GM21737 (cell line): Measurements from ENCODE around the gene FREY1.

ENCODE experiments used
- ATAC-seq: cut with Tn5 transposase; IDR thresholded peaks from one replicate; pipeline ENCODE4 v1.9.1; 2021; ENCODE audit warnings: mild to moderate bottlenecking, moderate library complexity; ENCODE audit not compliant: unreplicated experiment

FREY1 gene

GRCh38 chr11:45929486-45930030 lies 22.5 kb upstream of the FREY1 start:
- peak; percentile 20 for ATAC-seq

GRCh38 chr11:45928535-45929215 lies 21.6 kb upstream of the FREY1 start:
- no peak for ATAC-seq

- no peak for ATAC-seq
Measured at GRCh38 chr11:45927684-45928413, 20.8 kb upstream of the FREY1 start.

- no peak for ATAC-seq
Measured at GRCh38 chr11:45927332-45927683, 20.2 kb upstream of the FREY1 start.

- no peak for ATAC-seq
Measured at GRCh38 chr11:45926536-45927331, 19.7 kb upstream of the FREY1 start.

DNA sequence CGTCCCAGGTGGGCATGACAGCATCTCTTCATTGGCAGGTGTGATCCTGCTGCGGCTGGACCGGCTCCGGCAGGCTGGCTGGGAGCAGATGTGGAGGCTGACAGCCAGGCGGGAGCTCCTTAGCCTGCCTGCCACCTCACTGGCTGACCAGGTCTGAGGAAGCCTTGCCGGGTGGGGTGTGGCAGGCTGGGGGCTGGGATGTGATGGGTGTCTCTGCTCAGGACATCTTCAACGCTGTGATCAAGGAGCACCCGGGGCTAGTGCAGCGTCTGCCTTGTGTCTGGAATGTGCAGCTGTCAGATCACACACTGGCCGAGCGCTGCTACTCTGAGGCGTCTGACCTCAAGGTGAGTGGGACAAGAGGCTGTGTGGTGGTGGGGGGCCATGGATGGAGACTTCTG lies 18.9 kb upstream of the FREY1 start:
- no peak for ATAC-seq

DNA sequence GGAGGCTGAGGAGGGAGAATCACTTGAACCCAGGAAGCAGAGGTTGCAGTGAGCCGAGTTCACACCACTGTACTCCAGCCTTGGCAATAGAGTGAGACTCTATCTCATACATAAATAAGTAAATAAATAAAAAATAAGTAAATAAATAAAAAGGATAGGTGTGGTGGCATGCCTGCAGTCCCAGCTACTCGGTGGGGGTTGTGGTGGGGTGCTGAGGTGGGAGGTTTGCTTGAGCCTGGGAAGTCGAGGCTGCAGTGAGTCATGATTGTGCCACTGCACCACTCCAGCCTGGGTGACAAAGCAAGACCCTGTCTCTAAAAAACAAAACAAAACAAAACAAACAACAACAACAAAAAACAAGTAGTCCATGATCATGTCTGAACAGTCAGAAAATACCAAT lies 18.5 kb upstream of the FREY1 start:
- ATAC-seq: no peak

DNA sequence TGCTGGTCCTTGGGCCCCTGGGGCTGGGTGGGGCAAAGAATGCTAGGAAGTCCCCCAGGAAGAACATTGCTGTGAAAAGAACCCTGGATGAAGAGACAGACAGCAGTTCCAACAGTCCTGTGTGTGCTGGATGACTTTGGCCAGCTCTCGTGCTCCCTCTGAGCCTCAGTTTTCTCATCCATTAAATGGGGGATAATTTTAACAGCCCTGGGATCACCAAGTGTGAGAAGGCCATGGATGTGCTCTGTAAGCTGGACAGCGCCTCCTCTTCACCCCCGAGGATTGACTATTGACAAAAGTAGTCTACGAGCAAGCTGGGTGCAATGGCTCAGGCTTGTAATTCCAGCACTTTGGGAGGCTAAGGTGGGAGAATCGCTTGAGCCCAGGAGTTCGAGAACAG lies 17.9 kb upstream of the FREY1 start:
- no peak for ATAC-seq

DNA sequence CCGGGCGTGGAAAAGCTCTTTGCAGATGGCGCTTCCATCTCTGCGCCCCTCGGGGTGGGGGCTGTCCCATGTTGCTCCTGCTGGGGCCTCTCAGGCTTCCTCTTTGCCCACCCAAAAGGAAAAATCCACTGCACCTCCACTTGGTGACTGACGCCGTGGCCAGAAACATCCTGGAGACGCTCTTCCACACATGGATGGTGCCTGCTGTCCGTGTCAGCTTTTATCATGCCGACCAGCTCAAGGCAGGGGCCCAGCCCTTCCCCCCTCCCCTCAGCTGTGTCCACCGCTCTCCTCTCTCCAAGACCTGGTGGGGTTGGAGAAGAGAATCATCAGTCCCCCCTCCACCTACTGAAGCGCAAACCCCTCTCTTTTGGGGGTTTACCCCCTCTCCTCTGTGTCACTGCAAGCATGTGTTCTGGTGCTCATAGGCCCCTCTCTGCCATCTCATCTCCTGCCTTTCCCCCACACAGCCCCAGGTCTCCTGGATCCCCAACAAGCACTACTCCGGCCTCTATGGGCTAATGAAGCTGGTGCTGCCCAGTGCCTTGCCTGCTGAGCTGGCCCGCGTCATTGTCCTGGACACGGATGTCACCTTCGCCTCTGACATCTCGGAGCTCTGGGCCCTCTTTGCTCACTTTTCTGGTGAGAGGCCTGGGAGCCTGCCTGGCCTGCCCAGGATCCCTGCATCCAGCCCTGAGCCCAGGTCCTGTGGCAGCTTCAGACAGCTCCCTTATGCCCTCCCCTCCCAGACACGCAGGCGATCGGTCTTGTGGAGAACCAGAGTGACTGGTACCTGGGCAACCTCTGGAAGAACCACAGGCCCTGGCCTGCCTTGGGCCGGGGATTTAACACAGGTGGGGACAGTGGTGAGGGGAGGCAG lies 17.2 kb upstream of the FREY1 start:
- ATAC-seq: no peak

- ATAC-seq: no peak
Measured at GRCh38 chr11:45922425-45923082, 15.5 kb upstream of the FREY1 start, which contains the start of gene LARGE2. LARGE2 (plus strand) TSS chr11:45922656; CDS start chr11:45922883, 227 bp downstream.

- ATAC-seq: no peak
Measured at GRCh38 chr11:45921561-45922424, 14.7 kb upstream of the FREY1 start.

DNA sequence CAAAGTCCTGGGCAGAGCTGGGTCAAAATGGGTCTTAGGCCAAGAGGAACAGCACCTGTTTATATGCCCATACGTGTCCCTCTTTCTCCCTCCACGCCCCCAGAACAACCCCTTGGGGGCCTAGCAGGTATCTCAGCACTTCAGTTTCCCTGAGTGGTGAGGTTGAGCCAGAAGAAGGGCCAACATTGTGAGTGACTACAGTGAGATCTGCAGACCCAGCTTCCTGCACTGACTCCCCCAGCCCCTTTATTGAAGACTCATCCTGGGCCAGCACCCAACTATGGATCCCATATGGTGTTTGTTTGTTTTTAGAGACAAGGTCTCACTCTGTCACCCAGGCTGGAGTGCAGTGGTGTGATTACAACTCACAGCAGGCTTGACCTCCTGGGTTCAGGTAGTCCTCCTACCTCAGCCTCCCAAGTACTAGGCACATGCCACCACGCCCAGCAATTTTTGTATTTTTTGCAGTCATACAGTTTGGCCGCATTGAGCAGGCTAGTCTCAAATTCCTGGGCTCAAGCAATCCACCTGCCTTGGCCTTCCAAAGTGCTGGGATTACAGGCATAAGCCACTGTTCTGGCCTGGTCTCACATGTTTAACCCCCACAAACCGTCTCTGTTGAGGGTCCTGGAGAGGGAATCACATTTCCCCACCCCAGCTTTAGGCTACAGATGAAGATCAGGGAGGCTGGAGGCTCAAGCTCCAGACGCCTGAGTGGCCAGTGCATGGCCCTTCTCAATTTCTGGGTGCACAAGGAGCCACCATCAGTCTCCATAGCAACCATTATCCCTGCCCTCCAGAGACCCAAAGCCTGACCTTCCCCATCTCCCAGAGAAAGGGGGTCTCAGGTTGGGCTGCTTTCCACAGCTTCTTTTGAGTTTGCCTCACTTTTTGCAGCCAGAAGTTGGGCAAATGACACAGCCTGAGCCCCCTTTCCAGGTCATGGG lies 13.7 kb upstream of the FREY1 start:
- no peak for ATAC-seq

DNA sequence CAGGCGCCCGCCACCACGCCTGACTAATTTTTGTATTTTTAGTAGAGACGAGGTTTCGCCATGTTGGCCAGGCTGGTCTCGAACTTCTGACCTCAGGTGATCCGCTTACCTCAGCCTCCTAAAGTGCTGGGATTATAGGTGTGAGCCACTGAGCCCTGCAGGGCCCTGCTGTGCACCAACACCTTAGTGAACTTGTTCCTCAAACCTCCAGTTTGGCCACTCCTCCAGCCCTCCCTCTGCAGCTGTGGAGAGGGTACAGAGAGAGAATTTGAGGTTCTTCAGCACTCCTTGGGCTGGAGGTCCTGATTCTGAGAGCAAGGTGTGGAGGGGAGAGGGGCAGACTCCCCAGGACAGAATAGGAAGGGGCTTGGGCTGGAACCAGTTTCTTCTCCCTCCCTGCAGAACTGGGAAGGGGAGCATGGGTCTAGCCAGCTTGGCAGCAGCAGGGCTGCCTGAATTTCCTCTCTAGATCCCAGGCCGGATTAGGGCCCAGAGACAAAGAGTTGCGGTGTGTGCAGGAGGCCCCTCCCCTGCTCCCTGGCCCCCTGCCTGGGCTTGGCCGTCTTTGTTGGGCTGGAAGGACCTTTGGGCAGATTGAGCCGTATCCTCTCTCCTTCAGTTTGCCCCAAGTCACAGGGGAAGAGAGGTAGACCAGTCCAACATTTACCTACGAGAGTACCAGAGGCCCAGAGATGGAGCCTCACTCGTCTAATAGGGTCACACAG lies 12.9 kb upstream of the FREY1 start:
- ATAC-seq: no peak

GRCh38 chr11:45918962-45919675 lies 12.0 kb upstream of the FREY1 start:
- no peak for ATAC-seq

GRCh38 chr11:45918331-45918941 lies 11.4 kb upstream of the FREY1 start:
- ATAC-seq: peak; percentile 35

DNA sequence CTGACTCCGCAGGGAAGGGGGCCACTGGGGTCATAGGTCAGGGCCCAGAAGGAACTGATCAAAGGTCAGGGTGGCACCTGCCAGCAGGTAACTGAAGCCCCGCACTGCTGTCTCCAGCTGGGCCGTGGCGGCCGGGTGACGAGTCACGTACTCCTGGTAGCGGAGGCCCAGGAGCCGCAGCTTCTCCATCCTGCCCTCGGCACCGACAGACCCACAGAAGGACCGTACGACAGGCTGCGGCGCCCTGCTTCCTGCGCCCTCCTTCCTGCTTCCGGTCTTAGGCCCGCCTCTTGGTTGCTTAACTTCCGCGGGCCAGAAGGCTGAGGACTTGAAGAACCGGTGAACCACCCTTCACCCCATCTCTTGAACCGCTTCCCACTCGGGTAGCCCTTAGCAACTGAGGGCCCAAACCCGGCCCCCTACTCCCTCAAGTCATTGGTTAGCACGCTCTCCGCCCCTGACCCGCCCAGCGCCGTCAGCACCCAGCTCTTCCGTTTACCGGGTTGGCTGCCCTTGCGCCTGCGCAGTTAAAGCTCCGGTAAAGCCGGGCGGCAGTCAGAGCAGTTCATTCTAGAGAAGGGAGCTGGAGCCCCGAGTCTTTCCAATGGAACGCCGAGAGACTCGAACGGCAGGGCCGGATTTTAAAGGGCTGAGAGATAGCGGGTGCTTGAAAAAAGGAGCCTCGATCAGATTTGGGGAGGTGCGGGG lies 10.7 kb upstream of the FREY1 start, which contains the start of gene PEX16:
Gene PEX16, minus strand, starts transcription at position 255 of the 708 bp plus-strand sequence. Its CDS starts 66 bp downstream, at position 189.
- peak; percentile 85 for ATAC-seq
